Activated CD4-positive, alpha-beta T cell treated with anti-CD3 and anti-CD28 coated beads, Interleukin-2, amount 10 ng/mL, durations not matched to agents 24 days and 14 days (primary cell): ENCODE results near the gene ETNPPL. TPM values are rescaled to one million over a fixed set of nuclear protein-coding genes. Genes with fewer than 3 reads are reported as not detected.

Experiments used
- DNase-seq: peaks from one replicate; pipeline ENCODE4 v3.0.0; 2022
- H3K27ac Mint-ChIP-seq: one replicate; pipeline ENCODE4 v1.8.0; 2022; ENCODE audit warnings: mild to moderate bottlenecking, mixed read lengths
- H3K27me3 Mint-ChIP-seq: one replicate; pipeline ENCODE4 v1.8.0; 2022; ENCODE audit warnings: mixed read lengths
- H3K36me3 Mint-ChIP-seq: one replicate; pipeline ENCODE4 v1.8.0; 2022; ENCODE audit warnings: low read depth, mild to moderate bottlenecking, mixed read lengths
- H3K4me1 Mint-ChIP-seq: one replicate; pipeline ENCODE4 v1.8.0; 2021; ENCODE audit warnings: mixed read lengths
- H3K4me3 Mint-ChIP-seq: one replicate; pipeline ENCODE4 v1.8.0; 2022; ENCODE audit warnings: mild to moderate bottlenecking, moderate library complexity, mixed read lengths
- H3K9me3 Mint-ChIP-seq: one replicate; pipeline ENCODE4 v1.8.0; 2021; ENCODE audit warnings: mixed read lengths
- intact Hi-C: fragments of 100-400 bp; cut with micrococcal nuclease; formaldehyde crosslinking; loops from one replicate; pipeline ENCODE4 v1.15.1; 2023
- total RNA-seq: library from RNA; stranded (reverse); gene quantifications from 2 replicates; pipeline ENCODE4 v1.2.3, GENCODE V29; 2022

ETNPPL gene
- total RNA-seq, 1 donor from 2014 or later = not detected

- Mint-ChIP-seq H3K36me3 (no peaks in the 10 kb centered on the region), H3K27me3 (peaks cover 15% of the 10 kb centered on the region), H3K9me3 (no peaks in the 10 kb centered on the region), H3K27ac (no peak overlapping the region), H3K4me1 (no peaks in the 10 kb centered on the region), H3K4me3 (no peak overlapping the region)
- DNase-seq = no peak
- intact Hi-C loops = no loop called here
Observed at GRCh38 chr4:108779958-108780357, 17.1 kb upstream of the ETNPPL start.

GRCh38 chr4:108777388-108777787 lies 14.5 kb upstream of the ETNPPL start:
- Mint-ChIP-seq H3K27ac (no peak overlapping the region), H3K36me3 (no peaks in the 10 kb centered on the region), H3K9me3 (no peaks in the 10 kb centered on the region), H3K4me1 (no peaks in the 10 kb centered on the region), H3K4me3 (no peak overlapping the region), H3K27me3 (peaks cover 15% of the 10 kb centered on the region)
- intact Hi-C loops = no loop called here
- DNase-seq = no peak

GRCh38 chr4:108775921-108776320 lies 13.1 kb upstream of the ETNPPL start:
- intact Hi-C loops = no loop called here
- Mint-ChIP-seq H3K4me3 (no peak overlapping the region), H3K27ac (no peak overlapping the region), H3K9me3 (no peaks in the 10 kb centered on the region), H3K36me3 (no peaks in the 10 kb centered on the region), H3K27me3 (peaks cover 15% of the 10 kb centered on the region), H3K4me1 (no peaks in the 10 kb centered on the region)
- no peak for DNase-seq

DNA sequence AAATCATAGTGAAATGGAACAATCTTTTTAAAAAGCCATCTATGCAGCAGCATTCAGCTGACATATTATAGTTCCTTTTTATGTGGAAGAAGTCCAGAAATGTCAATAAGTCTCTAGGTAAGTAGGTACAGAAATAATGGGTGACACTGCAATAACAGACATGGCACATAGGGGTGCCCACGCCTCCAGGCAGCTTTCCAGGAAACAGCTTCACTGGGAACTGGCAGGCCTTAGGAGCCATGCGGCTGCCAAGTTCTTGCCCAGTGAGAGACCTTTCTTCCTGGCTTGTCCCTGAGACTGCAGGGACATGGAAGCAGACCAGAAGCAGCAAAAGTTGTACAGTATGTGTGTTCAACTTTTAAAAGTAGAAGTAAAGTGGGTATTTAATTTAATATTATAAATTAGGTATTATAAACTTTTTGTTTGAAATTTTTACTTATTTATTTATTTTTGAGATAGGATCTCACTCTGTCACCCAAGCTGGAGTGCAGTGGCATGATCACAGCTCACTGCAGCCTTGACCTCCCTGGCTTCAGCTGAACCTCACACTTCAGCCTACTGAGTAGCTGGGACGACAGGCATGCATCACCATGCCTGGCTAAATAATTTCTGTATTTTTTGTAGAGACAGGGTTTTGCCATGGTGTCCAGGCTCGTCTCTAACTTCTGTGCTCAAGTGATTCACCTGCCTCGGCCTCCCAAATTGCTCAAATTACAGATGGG lies 12.1 kb upstream of the ETNPPL start:
- Mint-ChIP-seq H3K36me3 (no peaks in the 10 kb centered on the region), H3K4me1 (no peaks in the 10 kb centered on the region), H3K27me3 (peaks cover 11% of the 10 kb centered on the region), H3K4me3 (no peak overlapping the region), H3K9me3 (no peaks in the 10 kb centered on the region), H3K27ac (no peak overlapping the region)
- DNase-seq = no peak
- intact Hi-C loops = no loop called here

DNA sequence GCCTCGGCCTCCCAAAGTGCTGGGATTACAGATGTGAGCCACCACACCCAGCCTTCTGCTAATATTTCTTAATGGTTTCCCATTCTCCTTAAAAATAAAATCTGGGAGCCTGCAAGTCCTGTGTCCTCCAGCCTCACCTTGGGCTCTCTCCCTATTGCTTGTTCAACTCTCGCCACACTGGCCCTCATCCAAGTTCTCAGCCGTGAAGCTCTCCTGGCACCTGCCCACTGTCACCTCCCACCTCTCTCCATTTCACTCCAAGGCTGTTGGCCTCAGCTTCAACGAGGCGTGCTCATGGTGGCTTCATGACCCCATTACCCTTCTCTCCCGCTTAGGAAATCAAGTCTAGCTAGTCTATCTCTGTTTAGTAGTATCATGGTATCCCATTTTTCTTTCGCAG lies 9.5 kb upstream of the ETNPPL start:
- Mint-ChIP-seq H3K4me1 (no peaks in the 10 kb centered on the region), H3K4me3 (no peak overlapping the region), H3K27ac (no peak overlapping the region), H3K27me3 (peaks cover 11% of the 10 kb centered on the region), H3K36me3 (no peaks in the 10 kb centered on the region), H3K9me3 (no peaks in the 10 kb centered on the region)
- intact Hi-C loops = no loop called here
- no peak for DNase-seq

GRCh38 chr4:108766058-108766457 lies 3.2 kb upstream of the ETNPPL start:
- Mint-ChIP-seq H3K27ac (no peak overlapping the region), H3K4me3 (no peak overlapping the region), H3K27me3 (peaks cover 40% of the 10 kb centered on the region), H3K9me3 (no peaks in the 10 kb centered on the region), H3K36me3 (no peaks in the 10 kb centered on the region), H3K4me1 (peaks cover 11% of the 10 kb centered on the region)
- DNase-seq = no peak
- intact Hi-C loops = no loop called here

- no peaks in the 10 kb centered on the region for H3K36me3 Mint-ChIP-seq
- peaks cover 11% of the 10 kb centered on the region for H3K4me1 Mint-ChIP-seq
- intact Hi-C loops = no loop called here
- H3K4me3 Mint-ChIP-seq = no peak overlapping the region
- H3K27me3 Mint-ChIP-seq = peaks cover 53% of the 10 kb centered on the region
- DNase-seq = no peak
- no peaks in the 10 kb centered on the region for H3K9me3 Mint-ChIP-seq
- no peak overlapping the region for H3K27ac Mint-ChIP-seq
Observed at GRCh38 chr4:108763986-108764385, 1.1 kb upstream of the ETNPPL start.

GRCh38 chr4:108763226-108763593 lies 357 bp upstream of the ETNPPL start:
- Mint-ChIP-seq H3K36me3 (no peaks in the 10 kb centered on the region), H3K9me3 (no peaks in the 10 kb centered on the region), H3K4me1 (peaks cover 11% of the 10 kb centered on the region), H3K27me3 (peaks cover 53% of the 10 kb centered on the region), H3K4me3 (peak overlapping the region; percentile 87), H3K27ac (peak overlapping the region; percentile 10)
- no peak for DNase-seq
- intact Hi-C loops = no loop called here

DNA sequence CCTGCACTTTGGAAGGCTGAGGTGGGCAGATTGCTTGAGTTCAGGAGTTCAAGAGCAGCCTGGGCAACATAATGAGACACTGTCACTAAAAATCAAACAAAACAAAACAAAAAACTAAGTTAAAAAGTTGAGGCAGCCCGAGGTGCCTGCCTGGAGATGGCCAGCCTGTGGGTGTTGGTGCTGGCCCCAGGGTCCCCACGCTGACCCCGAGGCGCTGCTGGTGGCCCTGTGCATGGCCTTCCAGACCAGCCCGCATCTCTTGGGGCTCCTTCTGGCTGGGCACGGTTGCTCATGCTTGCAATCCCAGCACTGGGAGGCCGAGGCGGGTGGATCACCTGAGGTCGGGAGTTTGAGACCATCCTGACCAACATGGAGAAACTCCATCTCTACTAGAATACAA lies 4.4 kb downstream of the ETNPPL start:
- Mint-ChIP-seq H3K27ac (no peak overlapping the region), H3K27me3 (peaks cover 35% of the 10 kb centered on the region), H3K36me3 (no peaks in the 10 kb centered on the region), H3K4me3 (no peak overlapping the region), H3K9me3 (no peaks in the 10 kb centered on the region), H3K4me1 (peaks cover 11% of the 10 kb centered on the region)
- DNase-seq = no peak
- intact Hi-C loops = no loop called here

- H3K4me3 Mint-ChIP-seq = no peak overlapping the region
- H3K27ac Mint-ChIP-seq = no peak overlapping the region
- DNase-seq = no peak
- H3K9me3 Mint-ChIP-seq = no peaks in the 10 kb centered on the region
- no peaks in the 10 kb centered on the region for H3K36me3 Mint-ChIP-seq
- intact Hi-C loops = no loop called here
- H3K4me1 Mint-ChIP-seq = no peaks in the 10 kb centered on the region
- peaks cover 13% of the 10 kb centered on the region for H3K27me3 Mint-ChIP-seq
Observed at GRCh38 chr4:108754327-108754726, 8.5 kb downstream of the ETNPPL start.

DNA sequence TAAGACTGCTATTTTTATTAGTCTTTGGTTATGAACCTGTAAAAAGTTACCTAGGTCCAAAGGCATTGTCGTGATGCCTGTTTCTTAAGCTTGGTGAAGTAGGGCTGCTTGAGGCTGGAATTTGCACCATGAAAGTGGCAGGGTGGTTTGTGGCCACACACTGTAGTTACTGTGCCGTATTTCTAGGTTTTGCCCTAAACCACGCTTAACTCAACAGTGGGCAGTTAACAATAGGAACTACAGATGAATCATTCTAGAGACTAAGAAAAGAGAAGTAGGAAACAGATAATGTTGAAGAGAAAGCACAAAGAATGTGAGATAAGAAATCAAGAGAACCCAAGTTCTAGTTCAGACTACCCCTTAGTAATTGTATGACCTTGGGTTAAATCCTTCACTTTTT lies 11.5 kb downstream of the ETNPPL start:
- H3K36me3 Mint-ChIP-seq = no peaks in the 10 kb centered on the region
- H3K4me1 Mint-ChIP-seq = peaks cover 2% of the 10 kb centered on the region
- H3K27me3 Mint-ChIP-seq = peaks cover 15% of the 10 kb centered on the region
- intact Hi-C loops = no loop called here
- DNase-seq = no peak
- no peak overlapping the region for H3K27ac Mint-ChIP-seq
- no peaks in the 10 kb centered on the region for H3K9me3 Mint-ChIP-seq
- no peak overlapping the region for H3K4me3 Mint-ChIP-seq

DNA sequence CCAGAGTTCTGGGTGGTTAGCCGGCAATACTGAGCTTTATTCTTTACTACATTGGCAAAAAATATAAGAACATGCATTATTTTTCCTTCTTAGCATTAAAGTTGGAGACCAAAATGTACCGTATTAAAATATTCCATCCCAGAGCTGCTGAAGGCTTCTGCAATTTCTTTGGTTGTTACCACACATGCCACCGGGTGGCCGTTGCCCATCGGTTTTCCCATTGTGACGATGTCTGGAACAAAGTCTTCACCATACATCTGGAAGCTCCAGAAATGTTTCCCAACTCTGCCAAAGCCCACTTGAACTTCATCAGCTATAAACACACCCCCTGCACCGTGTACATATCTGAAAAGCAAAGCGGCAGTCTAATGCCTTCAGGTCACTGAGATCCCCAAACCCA lies 13.7 kb downstream of the ETNPPL start:
- Mint-ChIP-seq H3K9me3 (no peaks in the 10 kb centered on the region), H3K36me3 (no peaks in the 10 kb centered on the region), H3K27ac (no peak overlapping the region), H3K4me3 (no peak overlapping the region), H3K27me3 (peaks cover 14% of the 10 kb centered on the region), H3K4me1 (peaks cover 3% of the 10 kb centered on the region)
- intact Hi-C loops = no loop called here
- no peak for DNase-seq

- H3K36me3 Mint-ChIP-seq = no peaks in the 10 kb centered on the region
- no peak overlapping the region for H3K4me3 Mint-ChIP-seq
- intact Hi-C loops = no loop called here
- peaks cover 6% of the 10 kb centered on the region for H3K27me3 Mint-ChIP-seq
- H3K9me3 Mint-ChIP-seq = no peaks in the 10 kb centered on the region
- peaks cover 3% of the 10 kb centered on the region for H3K4me1 Mint-ChIP-seq
- no peak overlapping the region for H3K27ac Mint-ChIP-seq
- DNase-seq = no peak
Observed at GRCh38 chr4:108746511-108746910, 16.3 kb downstream of the ETNPPL start.

DNA sequence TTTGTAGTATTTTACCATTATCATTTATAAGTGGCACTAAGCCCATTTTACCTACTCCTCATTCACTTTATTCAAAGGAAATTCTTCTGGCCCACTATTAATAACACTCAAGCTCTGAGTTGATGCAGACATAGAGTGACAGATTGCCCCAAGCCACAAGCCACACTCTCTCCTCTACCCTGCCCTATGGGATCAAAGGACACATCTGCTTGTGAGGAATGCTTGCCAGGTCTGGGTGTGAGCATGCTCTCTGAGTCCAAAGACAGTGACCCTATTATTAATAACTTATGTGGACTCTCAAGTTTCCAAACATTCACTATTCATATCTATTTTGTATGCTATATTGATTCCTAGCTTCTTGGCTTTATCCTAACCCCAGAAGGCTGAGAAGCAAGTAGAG lies 18.5 kb downstream of the ETNPPL start:
- intact Hi-C loops = no loop called here
- Mint-ChIP-seq H3K36me3 (no peaks in the 10 kb centered on the region), H3K27me3 (peaks cover 8% of the 10 kb centered on the region), H3K4me3 (no peak overlapping the region), H3K27ac (no peak overlapping the region), H3K9me3 (no peaks in the 10 kb centered on the region), H3K4me1 (peaks cover 3% of the 10 kb centered on the region)
- DNase-seq = no peak
